Left lung (tissue), 10 donors: Measurements from ENCODE around the gene PCDH19. TPM values are rescaled to one million over a fixed set of nuclear protein-coding genes. Genes with fewer than 3 reads are reported as not detected.

Experiments used
- ATAC-seq: fragments of 200-7000 bp; cut with Tn5 transposase; one replicate; pipeline ENCODE4 v1.9.1; 2020; ENCODE audit warnings: moderate library complexity
- DNase-seq, 4 donors: peaks; one replicate each; pipeline ENCODE4 v3.0.0-alpha.2; 2013 to 2020
- H3K27ac ChIP-seq, 2 donors: fragments of 200-600 bp; sonication (generic) in 1 of 2; one replicate each; pipeline versions ENCODE4 v1.5.0 to v1.8.0; 2020 to 2021
- H3K27me3 ChIP-seq, 2 donors: fragments of 200-600 bp; sonication (generic) in 1 of 2; one replicate each; pipeline versions ENCODE4 v1.5.0 to v1.8.0; 2020 to 2021
- H3K36me3 ChIP-seq, 2 donors: fragments of 200-600 bp; sonication (generic) in 1 of 2; one replicate each; pipeline versions ENCODE4 v1.5.0 to v1.8.0; 2020 to 2021
- H3K4me1 ChIP-seq, 2 donors: fragments of 200-600 bp; one replicate each; pipeline ENCODE4 v1.8.0; 2021
- H3K4me3 ChIP-seq, 2 donors: fragments of 200-600 bp; sonication (generic) in 1 of 2; one replicate each; pipeline versions ENCODE4 v1.5.0 to v1.8.0; 2020 to 2021; ENCODE audit warnings: mild to moderate bottlenecking in 1 of 2
- H3K9me3 ChIP-seq, 2 donors: fragments of 200-600 bp; sonication (generic) in 1 of 2; one replicate each; pipeline versions ENCODE4 v1.5.0 to v1.8.0; 2020 to 2021
- CTCF ChIP-seq, 2 donors: fragments of 200-600 bp; sonication (generic) in 1 of 2; IDR thresholded peaks; one replicate each; pipeline versions ENCODE4 v1.5.0 to v1.8.0; 2021; ENCODE audit warnings: antibody characterized with exemption in 2 of 2
- intact Hi-C, 2 donors: fragments of 100-400 bp; cut with DNase I; formaldehyde crosslinking; loops; one replicate each; pipeline versions ENCODE4 v1.11.2 to v1.14.2; 2022
- polyA plus RNA-seq, 6 donors: library from polyadenylated mRNA; unstranded; fragments of 120-200 nt; gene quantifications; one replicate each; pipeline ENCODE4 v1.2.1, GENCODE V29; 2013; ENCODE audit not compliant: insufficient read length in 6 of 6
- total RNA-seq, 2 donors: library from RNA; stranded (reverse); fragmentation: NEBNext Ultra II Directional; extraction: Animal tissue kit (Norgen Biotek cat#: 25700); gene quantifications; one replicate each; pipeline ENCODE4 v1.2.1, GENCODE V29; 2021
- donor health status: DM: no; HTN: yes; CAD: no.
- donor health status: DM: no; HTN: no; CAD: no.

PCDH19 gene
- total and polyA plus RNA-seq, 8 donors, result 0.24 to 2.4 (median 1.2) TPM

- Histone ChIP-seq H3K27me3 (no peaks in the 10 kb centered on the region), H3K36me3 (no peaks in the 10 kb centered on the region), H3K9me3 (no peaks in the 10 kb centered on the region), H3K27ac (no peak overlapping the region), H3K4me1 (no peaks in the 10 kb centered on the region), H3K4me3 (no peak overlapping the region)
- TF ChIP-seq CTCF (IDR thresholded peaks at IDR 0.05), result no peak
- intact Hi-C loops, result no loop called here
- ATAC-seq (no peak), DNase-seq (no peak)
Observed at GRCh38 chrX:100315566-100315965, 94.5 kb downstream of the PCDH19 start.

GRCh38 chrX:100299559-100299958 lies 110.5 kb downstream of the PCDH19 start:
- TF ChIP-seq CTCF (IDR thresholded peaks at IDR 0.05), result no peak
- Histone ChIP-seq H3K4me1 (no peaks in the 10 kb centered on the region), H3K9me3 (no peaks in the 10 kb centered on the region), H3K27ac (no peak overlapping the region), H3K27me3 (no peaks in the 10 kb centered on the region), H3K4me3 (no peak overlapping the region), H3K36me3 (no peaks in the 10 kb centered on the region)
- DNase-seq (no peak), ATAC-seq (no peak)
- intact Hi-C loops, result no loop called here

- Histone ChIP-seq H3K27me3 (peaks cover 0 to 4% of the 10 kb centered on the region in 2 donors), H3K27ac (no peak overlapping the region), H3K36me3 (no peaks in the 10 kb centered on the region), H3K4me3 (no peak overlapping the region), H3K9me3 (no peaks in the 10 kb centered on the region), H3K4me1 (no peaks in the 10 kb centered on the region)
- ATAC-seq (no peak), DNase-seq (peak in 1 of 4 donors; percentile 20)
- TF ChIP-seq CTCF (IDR thresholded peaks at IDR 0.05), result no peak
- intact Hi-C loops, result no loop called here
Observed at GRCh38 chrX:100297728-100298127, 112.3 kb downstream of the PCDH19 start.

- ATAC-seq (no peak), DNase-seq (peak in 1 of 4 donors; percentile 13)
- intact Hi-C loops, result no loop called here
- no peaks in the 10 kb centered on the region for H3K36me3 ChIP-seq
- H3K9me3 ChIP-seq, result no peaks in the 10 kb centered on the region
- H3K4me1 ChIP-seq, result no peaks in the 10 kb centered on the region
- no peak for TF ChIP-seq CTCF (IDR thresholded peaks at IDR 0.05)
- no peak overlapping the region for H3K4me3 ChIP-seq
- H3K27me3 ChIP-seq, result peaks cover 0 to 8% of the 10 kb centered on the region in 2 donors
- H3K27ac ChIP-seq, result no peak overlapping the region
Observed at GRCh38 chrX:100296183-100296753, 113.8 kb downstream of the PCDH19 start.

- DNase-seq (no peak), ATAC-seq (no peak)
- no peaks in the 10 kb centered on the region for H3K4me1 ChIP-seq
- no peak overlapping the region for H3K4me3 ChIP-seq
- no peaks in the 10 kb centered on the region for H3K9me3 ChIP-seq
- H3K36me3 ChIP-seq, result no peaks in the 10 kb centered on the region
- H3K27ac ChIP-seq, result no peak overlapping the region
- H3K27me3 ChIP-seq, result peaks cover 0 to 8% of the 10 kb centered on the region in 2 donors
- intact Hi-C loops, result no loop called here
- TF ChIP-seq CTCF (IDR thresholded peaks at IDR 0.05), result no peak
Observed at GRCh38 chrX:100294965-100295364, 115.1 kb downstream of the PCDH19 start.
